Smooth muscle cell (in vitro differentiated cells): ENCODE data around the gene XRN1. TPM values are rescaled to one million over a fixed set of nuclear protein-coding genes. Genes with fewer than 3 reads are reported as not detected.
"Not testable (repeated sequence)": the region's sequence is repeated elsewhere in the genome, so short reads cannot be mapped to it uniquely, and the experiment has no call there.

Experiments used
- DNase-seq: peaks from one replicate; lab custom pipeline; 2025; ENCODE audit not compliant: unreplicated experiment; lab: John Stamatoyannopoulos, UW
- H2AFZ ChIP-seq: fragments of 200-600 bp; sonication (generic); 2 replicates; pipeline ENCODE4 v1.6.0; 2016; ENCODE audit warnings: antibody characterized with exemption, low read depth, mild to moderate bottlenecking
- H3F3A ChIP-seq: fragments of 200-600 bp; sonication (generic); 2 replicates; pipeline ENCODE4 v1.6.0; 2017; ENCODE audit warnings: antibody characterized with exemption, low read depth
- H3K27ac ChIP-seq: fragments of 200-600 bp; sonication (generic); 2 replicates; pipeline ENCODE4 v1.5.1; 2016; ENCODE audit warnings: low read depth, mild to moderate bottlenecking
- H3K27me3 ChIP-seq: fragments of 200-600 bp; sonication (generic); 2 replicates; pipeline ENCODE4 v1.6.1; 2016; ENCODE audit warnings: low read depth, mild to moderate bottlenecking
- H3K36me3 ChIP-seq: fragments of 200-600 bp; sonication (generic); 2 replicates; pipeline ENCODE4 v1.5.1; 2016; ENCODE audit warnings: low read depth
- H3K4me1 ChIP-seq: fragments of 200-600 bp; sonication (generic); 2 replicates; pipeline ENCODE4 v1.5.1; 2016; ENCODE audit warnings: low read depth
- H3K4me2 ChIP-seq: fragments of 200-600 bp; sonication (generic); 2 replicates; pipeline ENCODE4 v1.6.0; 2016; ENCODE audit warnings: mild to moderate bottlenecking
- H3K4me3 ChIP-seq: fragments of 200-600 bp; sonication (generic); 2 replicates; pipeline ENCODE4 v1.5.1; 2016; ENCODE audit warnings: mild to moderate bottlenecking
- H3K79me2 ChIP-seq: fragments of 200-600 bp; sonication (generic); 2 replicates; pipeline ENCODE4 v1.6.0; 2016; ENCODE audit warnings: low read depth, mild to moderate bottlenecking
- H3K9ac ChIP-seq: fragments of 200-600 bp; sonication (generic); 2 replicates; pipeline ENCODE4 v1.6.0; 2016; ENCODE audit warnings: low read depth
- H3K9me3 ChIP-seq: fragments of 200-600 bp; sonication (generic); replicated peaks from 2 replicates; pipeline ENCODE4 v1.5.1; 2016; ENCODE audit warnings: low read depth
- H4K20me1 ChIP-seq: fragments of 200-600 bp; sonication (generic); 2 replicates; pipeline ENCODE4 v1.6.0; 2016; ENCODE audit warnings: low read depth
- CTCF ChIP-seq: fragments of 200-600 bp; sonication (generic); IDR thresholded peaks from 2 replicates; pipeline ENCODE4 v1.5.1; 2017; ENCODE audit warnings: borderline replicate concordance, mild to moderate bottlenecking, antibody characterized with exemption; ENCODE audit not compliant: insufficient read depth, poor library complexity, severe bottlenecking
- WGBS: methylation state at CpG from one replicate; pipeline ENCODE4 v1.1.7; 2016; ENCODE audit warnings: low lambda C conversion rate; 5-methylcytosine and 5-hydroxymethylcytosine counted together
- polyA plus RNA-seq: library from polyadenylated mRNA; unstranded; fragments of >200 nt; fragmentation: Nextera tagmentation; extraction: Ambion mirVana; gene quantifications from 2 replicates; pipeline ENCODE4 v1.2.1, GENCODE V29; 2016
- total RNA-seq: library from RNA; depleted of rRNA; stranded (reverse); fragments of >200 nt; gene quantifications from 2 replicates; pipeline ENCODE4 v1.2.3, GENCODE V29; 2014

The XRN1 gene
- total and polyA plus RNA-seq, 2 experiments from 2014 or later = 7.5 to 37.1 TPM

- H3K4me1 ChIP-seq = no peaks in the 10 kb centered on the region
- no peak overlapping the region for H3K9ac ChIP-seq
- H3K36me3 ChIP-seq = peaks cover 12% of the 10 kb centered on the region
- H2AFZ ChIP-seq = no peak overlapping the region
- no peaks in the 10 kb centered on the region for H3K79me2 ChIP-seq
- H3K4me2 ChIP-seq = no peak overlapping the region
- H3K9me3 ChIP-seq = no peaks in the 10 kb centered on the region
- DNase-seq = no peak
- no peaks in the 10 kb centered on the region for H4K20me1 ChIP-seq
- no peaks in the 10 kb centered on the region for H3F3A ChIP-seq
- 94% methylated on average over 1 of the region's 1 CpG for WGBS
- no peak for TF ChIP-seq CTCF
- H3K27me3 ChIP-seq = no peaks in the 10 kb centered on the region
- H3K27ac ChIP-seq = no peak overlapping the region
- H3K4me3 ChIP-seq = no peak overlapping the region
These were observed 99.4 kb downstream of the XRN1 start for GRCh38 chr3:142348460-142348859.

DNA sequence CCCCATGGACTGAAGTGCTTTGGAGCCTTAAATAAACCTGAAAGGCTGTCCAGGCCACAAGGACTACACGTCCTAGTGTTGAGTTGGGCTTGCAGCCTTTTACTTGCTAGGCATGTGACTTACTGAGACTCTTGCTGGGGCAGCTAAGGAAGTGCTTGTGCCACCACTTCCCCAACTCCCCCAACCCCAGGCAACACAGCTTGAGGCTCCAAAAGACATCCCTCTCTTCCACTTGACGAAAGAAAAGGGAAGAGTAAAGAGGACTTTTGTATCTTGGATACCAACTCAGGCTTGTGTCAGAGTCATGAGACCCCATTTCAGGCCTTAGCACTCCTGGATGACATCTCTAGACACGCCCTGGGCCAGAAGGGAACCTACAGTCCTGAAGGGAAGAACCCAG, 109.8 kb downstream of the XRN1 start:
- TF ChIP-seq CTCF = no peak
- H3K27me3 ChIP-seq = no peaks in the 10 kb centered on the region
- H3F3A ChIP-seq = no peaks in the 10 kb centered on the region
- H4K20me1 ChIP-seq = no peaks in the 10 kb centered on the region
- H3K9me3 ChIP-seq = no peaks in the 10 kb centered on the region
- H3K27ac ChIP-seq = no peak overlapping the region
- no peak overlapping the region for H3K4me2 ChIP-seq
- no peak overlapping the region for H3K9ac ChIP-seq
- peaks cover 7% of the 10 kb centered on the region for H3K79me2 ChIP-seq
- 80% methylated on average over 3 of the region's 3 CpGs for WGBS
- H3K36me3 ChIP-seq = peaks cover 35% of the 10 kb centered on the region
- no peak overlapping the region for H2AFZ ChIP-seq
- no peak for DNase-seq
- no peak overlapping the region for H3K4me3 ChIP-seq
- H3K4me1 ChIP-seq = no peaks in the 10 kb centered on the region

- 99% methylated on average over 2 of the region's 2 CpGs for WGBS
- H4K20me1 ChIP-seq = no peaks in the 10 kb centered on the region
- no peak for DNase-seq
- no peak for TF ChIP-seq CTCF
- no peak overlapping the region for H3K27ac ChIP-seq
- no peaks in the 10 kb centered on the region for H3K27me3 ChIP-seq
- H2AFZ ChIP-seq = no peak overlapping the region
- H3K4me3 ChIP-seq = no peak overlapping the region
- no peak overlapping the region for H3K9ac ChIP-seq
- no peaks in the 10 kb centered on the region for H3F3A ChIP-seq
- H3K4me1 ChIP-seq = no peaks in the 10 kb centered on the region
- no peak overlapping the region for H3K4me2 ChIP-seq
- H3K9me3 ChIP-seq = no peaks in the 10 kb centered on the region
- H3K79me2 ChIP-seq = no peaks in the 10 kb centered on the region
- H3K36me3 ChIP-seq = peaks cover 32% of the 10 kb centered on the region
These were observed 115.4 kb downstream of the XRN1 start for GRCh38 chr3:142332390-142332789.

GRCh38 chr3:142324275-142324953, 123.4 kb downstream of the XRN1 start:
- H3K4me2 ChIP-seq, H3K4me3 ChIP-seq, H4K20me1 ChIP-seq, H3K79me2 ChIP-seq, H3F3A ChIP-seq, H3K27me3 ChIP-seq, H3K27ac ChIP-seq, H3K9ac ChIP-seq, DNase-seq, H2AFZ ChIP-seq, H3K9me3 ChIP-seq, H3K4me1 ChIP-seq: not testable (repeated sequence)
- peaks cover 17% of the 10 kb centered on the region for H3K36me3 ChIP-seq
- WGBS = 100% methylated on average over 1 of the region's 1 CpG
